Fibroblast of pulmonary artery (primary cell): ENCODE data around the gene SSTR4.

Experiments used
- DNase-seq: peaks from one replicate; pipeline ENCODE4 v3.0.0-alpha.2; 2010; ENCODE audit warnings: low read depth
- H3K4me3 ChIP-seq: replicated peaks from 2 replicates; pipeline ENCODE4 v1.5.1; 2011; ENCODE audit warnings: low read depth, mild to moderate bottlenecking, control low read depth, low read length, moderate library complexity
- CTCF ChIP-seq: IDR thresholded peaks from 2 replicates; pipeline ENCODE4 v1.5.1; 2011; ENCODE audit warnings: mild to moderate bottlenecking, control low read depth, low read length, inconsistent platforms; ENCODE audit errors: missing control alignments

SSTR4 gene

GRCh38 chr20:23017516-23017915 is 17.6 kb upstream of the SSTR4 start:
- no peak for DNase-seq
- TF ChIP-seq CTCF, result no peak
- no peak overlapping the region for H3K4me3 ChIP-seq

GRCh38 chr20:23018432-23018831 is 16.7 kb upstream of the SSTR4 start:
- no peak for TF ChIP-seq CTCF
- no peak overlapping the region for H3K4me3 ChIP-seq
- DNase-seq, result no peak

GRCh38 chr20:23018941-23019340 is 16.2 kb upstream of the SSTR4 start:
- no peak for DNase-seq
- H3K4me3 ChIP-seq, result no peak overlapping the region
- TF ChIP-seq CTCF, result no peak

- no peak for TF ChIP-seq CTCF
- no peak for DNase-seq
- no peak overlapping the region for H3K4me3 ChIP-seq
These were observed 15.7 kb upstream of the SSTR4 start for GRCh38 chr20:23019403-23019802.

- no peak for TF ChIP-seq CTCF
- DNase-seq, result no peak
- no peak overlapping the region for H3K4me3 ChIP-seq
These were observed 14.7 kb upstream of the SSTR4 start for GRCh38 chr20:23020230-23021018.

GRCh38 chr20:23021541-23021940 is 13.6 kb upstream of the SSTR4 start:
- DNase-seq, result no peak
- H3K4me3 ChIP-seq, result no peak overlapping the region
- TF ChIP-seq CTCF, result no peak

- no peak for DNase-seq
- no peak overlapping the region for H3K4me3 ChIP-seq
- TF ChIP-seq CTCF, result no peak
These were observed 13.2 kb upstream of the SSTR4 start for GRCh38 chr20:23021951-23022350.
